HuH-7 (cell line): ENCODE results near the gene TOB2.

Experiments
- DNase-seq: peaks from one replicate; pipeline ENCODE4 v3.0.0; 2011; ENCODE audit warnings: low spot score

The TOB2 gene

DNA sequence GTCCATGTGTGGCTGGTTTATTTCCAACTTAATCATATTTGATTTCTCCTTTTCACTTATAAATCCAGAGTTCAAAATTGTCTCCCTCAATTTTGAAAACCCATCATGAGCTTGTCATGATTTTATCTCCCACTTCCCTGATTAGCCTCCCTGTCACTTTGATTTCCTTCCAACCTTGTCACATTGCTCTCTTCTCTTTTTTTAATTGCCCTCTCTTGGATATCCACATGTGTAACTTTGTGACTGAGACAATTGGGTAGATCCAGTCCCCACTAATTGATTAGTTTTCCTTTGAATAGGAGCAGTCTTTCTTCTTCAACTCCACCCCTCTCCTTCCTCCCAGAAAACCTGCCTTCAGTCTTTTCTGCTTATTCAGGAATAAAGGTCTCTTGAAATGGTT is 62.5 kb downstream of the TOB2 start:
- no peak for DNase-seq
